Measurements from ENCODE around the gene TMEM26.

TMEM26 gene

DNA sequence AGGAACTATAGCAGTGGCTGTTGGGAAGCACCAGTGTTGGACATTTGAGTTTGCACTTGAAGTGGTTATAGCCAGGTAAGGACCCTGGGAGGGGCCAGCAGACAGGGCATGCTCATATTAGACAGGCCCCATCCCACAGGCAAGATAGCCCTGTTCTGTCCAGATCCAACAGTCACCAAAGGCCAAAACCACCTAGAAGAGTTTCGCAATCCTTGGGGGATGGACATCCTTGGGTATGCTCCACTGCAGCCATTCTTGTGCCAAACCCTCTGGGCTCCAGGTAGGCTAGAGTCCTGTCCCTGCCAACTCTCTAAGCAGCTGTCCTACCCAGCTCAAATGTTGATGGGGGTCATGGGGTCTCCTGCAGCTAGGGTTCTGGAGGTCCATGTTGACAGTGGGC is 76.8 kb downstream of the TMEM26 start:
- H3K9ac ChIP-seq, result no peak overlapping the region
- H3K9me3 ChIP-seq (ENCODE audit: control insufficient read depth, low read length), result no peaks in the 10 kb centered on the region
- H3K79me2 ChIP-seq, result no peaks in the 10 kb centered on the region
- H3K27me3 ChIP-seq (ENCODE audit: control insufficient read depth, insufficient read depth, low read length), result peaks cover 2% of the 10 kb centered on the region
- no peak overlapping the region for H2AFZ ChIP-seq
- H3K36me3 ChIP-seq (ENCODE audit: control insufficient read depth, insufficient read depth, low read length), result no peaks in the 10 kb centered on the region
- TF ChIP-seq, protein P1, sequence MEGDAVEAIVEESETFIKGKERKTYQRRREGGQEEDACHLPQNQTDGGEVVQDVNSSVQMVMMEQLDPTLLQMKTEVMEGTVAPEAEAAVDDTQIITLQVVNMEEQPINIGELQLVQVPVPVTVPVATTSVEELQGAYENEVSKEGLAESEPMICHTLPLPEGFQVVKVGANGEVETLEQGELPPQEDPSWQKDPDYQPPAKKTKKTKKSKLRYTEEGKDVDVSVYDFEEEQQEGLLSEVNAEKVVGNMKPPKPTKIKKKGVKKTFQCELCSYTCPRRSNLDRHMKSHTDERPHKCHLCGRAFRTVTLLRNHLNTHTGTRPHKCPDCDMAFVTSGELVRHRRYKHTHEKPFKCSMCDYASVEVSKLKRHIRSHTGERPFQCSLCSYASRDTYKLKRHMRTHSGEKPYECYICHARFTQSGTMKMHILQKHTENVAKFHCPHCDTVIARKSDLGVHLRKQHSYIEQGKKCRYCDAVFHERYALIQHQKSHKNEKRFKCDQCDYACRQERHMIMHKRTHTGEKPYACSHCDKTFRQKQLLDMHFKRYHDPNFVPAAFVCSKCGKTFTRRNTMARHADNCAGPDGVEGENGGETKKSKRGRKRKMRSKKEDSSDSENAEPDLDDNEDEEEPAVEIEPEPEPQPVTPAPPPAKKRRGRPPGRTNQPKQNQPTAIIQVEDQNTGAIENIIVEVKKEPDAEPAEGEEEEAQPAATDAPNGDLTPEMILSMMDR (IDR thresholded peaks at IDR 0.05), result no peak
- no peak overlapping the region for H3K4me2 ChIP-seq (ENCODE audit: low read length)
- no peak overlapping the region for H3K4me3 ChIP-seq (ENCODE audit: low read depth, low read length)
- no peak overlapping the region for H3K27ac ChIP-seq
- no peaks in the 10 kb centered on the region for H3K4me1 ChIP-seq

DNA sequence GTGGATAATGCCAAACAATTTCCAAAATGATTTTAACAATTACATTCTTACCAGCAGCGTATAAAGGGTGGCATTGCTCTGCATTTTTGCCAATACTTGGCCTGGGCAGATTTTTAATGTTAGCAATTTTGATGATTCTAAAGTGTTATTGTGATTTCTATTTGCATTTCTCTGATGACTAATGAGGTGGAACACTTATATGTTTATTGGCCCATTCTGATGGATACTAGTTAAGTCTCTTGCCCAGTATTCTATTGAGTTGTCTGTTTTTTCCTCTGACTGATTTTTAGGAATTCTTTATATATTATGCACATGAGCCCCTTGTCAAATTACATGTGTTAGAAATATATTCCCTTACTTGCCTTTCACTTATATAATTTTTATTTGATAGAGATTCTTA is 86.8 kb downstream of the TMEM26 start:
- Histone ChIP-seq H2AFZ (no peak overlapping the region), H3K36me3 (ENCODE audit: control insufficient read depth, insufficient read depth, low read length) (no peaks in the 10 kb centered on the region), H3K9me3 (ENCODE audit: control insufficient read depth, low read length) (no peaks in the 10 kb centered on the region), H3K27me3 (ENCODE audit: control insufficient read depth, insufficient read depth, low read length) (no peaks in the 10 kb centered on the region), H3K27ac (no peak overlapping the region), H3K4me3 (ENCODE audit: low read depth, low read length) (no peak overlapping the region), H3K4me2 (ENCODE audit: low read length) (no peak overlapping the region), H3K9ac (no peak overlapping the region), H3K79me2 (no peaks in the 10 kb centered on the region), H3K4me1 (no peaks in the 10 kb centered on the region)
- TF ChIP-seq, protein P1 (IDR thresholded peaks at IDR 0.05), result no peak

DNA sequence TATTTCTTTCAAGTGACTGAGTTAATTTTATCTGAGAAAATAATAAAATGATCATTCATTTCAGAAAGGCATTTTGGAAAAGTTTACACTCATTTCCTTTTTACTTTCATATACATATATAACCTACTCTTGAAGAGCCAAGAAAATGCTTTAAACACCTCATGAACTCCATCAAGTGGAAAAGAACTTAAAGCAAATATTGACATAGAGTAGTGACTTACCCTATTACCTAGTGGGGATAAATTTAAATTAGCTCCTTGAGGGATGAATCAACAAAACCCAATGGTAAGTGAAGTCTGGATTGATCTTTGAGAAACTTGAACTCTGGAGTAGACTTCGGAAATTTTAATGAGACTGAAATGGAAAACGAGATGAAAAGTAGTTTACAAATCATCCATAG is 88.6 kb downstream of the TMEM26 start:
- Histone ChIP-seq H2AFZ (no peak overlapping the region), H3K27ac (no peak overlapping the region), H3K9ac (no peak overlapping the region), H3K79me2 (no peaks in the 10 kb centered on the region), H3K4me2 (ENCODE audit: low read length) (no peak overlapping the region), H3K27me3 (ENCODE audit: control insufficient read depth, insufficient read depth, low read length) (no peaks in the 10 kb centered on the region), H3K4me3 (ENCODE audit: low read depth, low read length) (no peak overlapping the region), H3K36me3 (ENCODE audit: control insufficient read depth, insufficient read depth, low read length) (no peaks in the 10 kb centered on the region), H3K4me1 (no peaks in the 10 kb centered on the region), H3K9me3 (ENCODE audit: control insufficient read depth, low read length) (no peaks in the 10 kb centered on the region)
- TF ChIP-seq, protein P1 (IDR thresholded peaks at IDR 0.05), result no peak

DNA sequence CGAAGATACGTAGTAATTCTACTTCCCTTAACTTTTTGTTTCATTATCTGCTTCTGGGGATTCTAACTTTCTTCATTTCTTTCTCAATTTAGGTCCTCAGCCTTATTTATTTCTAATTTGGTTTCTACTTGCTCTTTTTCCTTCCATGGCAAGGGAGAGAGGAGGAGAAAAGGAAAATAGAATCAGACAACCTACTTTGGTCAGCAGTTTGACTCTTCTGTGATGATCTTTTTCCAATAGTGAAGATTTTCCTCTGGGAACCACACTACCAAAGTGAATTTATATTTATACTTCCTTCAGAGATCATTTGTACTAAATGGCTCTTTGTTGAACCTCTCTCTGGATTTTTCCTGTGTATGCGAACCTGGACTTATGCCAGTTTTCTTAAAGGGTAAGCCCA is 90.2 kb downstream of the TMEM26 start:
- no peaks in the 10 kb centered on the region for H3K9me3 ChIP-seq (ENCODE audit: control insufficient read depth, low read length)
- no peak overlapping the region for H3K4me2 ChIP-seq (ENCODE audit: low read length)
- H3K36me3 ChIP-seq (ENCODE audit: control insufficient read depth, insufficient read depth, low read length), result no peaks in the 10 kb centered on the region
- H3K79me2 ChIP-seq, result no peaks in the 10 kb centered on the region
- H3K27me3 ChIP-seq (ENCODE audit: control insufficient read depth, insufficient read depth, low read length), result no peaks in the 10 kb centered on the region
- TF ChIP-seq, protein P1 (IDR thresholded peaks at IDR 0.05), result no peak
- H3K27ac ChIP-seq, result no peak overlapping the region
- no peak overlapping the region for H3K4me3 ChIP-seq (ENCODE audit: low read depth, low read length)
- no peak overlapping the region for H3K9ac ChIP-seq
- no peak overlapping the region for H2AFZ ChIP-seq
- H3K4me1 ChIP-seq, result no peaks in the 10 kb centered on the region

DNA sequence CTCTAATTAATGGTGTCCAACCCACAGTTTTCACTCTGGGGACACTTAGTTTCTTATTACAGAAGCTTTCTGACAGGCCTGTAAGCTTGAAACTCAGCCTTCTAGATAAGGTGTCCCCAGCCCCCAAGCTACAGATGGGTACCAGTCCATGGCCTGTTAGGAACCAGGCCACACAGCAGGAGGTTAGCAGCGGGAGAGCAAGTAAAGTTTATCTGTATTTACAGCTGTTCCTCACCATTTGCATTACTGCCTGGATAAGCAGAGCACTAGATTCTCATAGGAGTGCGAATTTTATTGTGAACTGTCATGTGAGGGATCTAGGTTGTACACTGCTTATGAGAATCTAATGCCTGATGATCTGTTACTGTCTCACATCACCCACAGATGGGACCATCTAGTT is 93.7 kb downstream of the TMEM26 start:
- Histone ChIP-seq H2AFZ (no peak overlapping the region), H3K9ac (no peak overlapping the region), H3K27ac (no peak overlapping the region), H3K4me1 (no peaks in the 10 kb centered on the region), H3K4me2 (ENCODE audit: low read length) (no peak overlapping the region), H3K9me3 (ENCODE audit: control insufficient read depth, low read length) (no peaks in the 10 kb centered on the region), H3K4me3 (ENCODE audit: low read depth, low read length) (no peak overlapping the region), H3K36me3 (ENCODE audit: control insufficient read depth, insufficient read depth, low read length) (no peaks in the 10 kb centered on the region), H3K27me3 (ENCODE audit: control insufficient read depth, insufficient read depth, low read length) (no peaks in the 10 kb centered on the region), H3K79me2 (no peaks in the 10 kb centered on the region)
- TF ChIP-seq, protein P1 (IDR thresholded peaks at IDR 0.05), result no peak

Data from parathyroid adenoma (tissue), 2 donors.